Activated T-helper 1 cell treated with anti-CD3 and anti-CD28 coated beads, Interleukin-12 subunit alpha, Interleukin-12 subunit beta, Interleukin-2, Interleukin-4 antibody, amounts not matched to agents 30 ng/mL and 10 ng/mL and 1 ng/mL, durations not matched to agents 14 hours and 24 hours and 36 hours (primary cell): Measurements from ENCODE around the gene CEP104. TPM values are rescaled to one million over a fixed set of nuclear protein-coding genes. Genes with fewer than 3 reads are reported as not detected.

Source experiments
- DNase-seq: peaks from one replicate; pipeline ENCODE4 v3.0.0; 2021; ENCODE audit warnings: low spot score
- H3K27ac Mint-ChIP-seq: one replicate; pipeline ENCODE4 v1.8.0; 2021; ENCODE audit warnings: mild to moderate bottlenecking, mixed read lengths
- H3K27me3 Mint-ChIP-seq: one replicate; pipeline ENCODE4 v1.8.0; 2022; ENCODE audit warnings: mild to moderate bottlenecking, moderate library complexity, mixed read lengths; ENCODE audit not compliant: insufficient read depth
- H3K36me3 Mint-ChIP-seq: one replicate; pipeline ENCODE4 v1.8.0; 2021; ENCODE audit warnings: low read depth, mixed read lengths
- H3K4me1 Mint-ChIP-seq: one replicate; pipeline ENCODE4 v1.8.0; 2021; ENCODE audit warnings: low read depth, mixed read lengths
- H3K4me3 Mint-ChIP-seq: one replicate; pipeline ENCODE4 v1.8.0; 2021; ENCODE audit warnings: mild to moderate bottlenecking, moderate library complexity, mixed read lengths
- H3K9me3 Mint-ChIP-seq: one replicate; pipeline ENCODE4 v1.8.0; 2021; ENCODE audit warnings: mixed read lengths
- intact Hi-C: fragments of 100-400 bp; cut with micrococcal nuclease; formaldehyde crosslinking; loops from one replicate; pipeline ENCODE4 v1.15.1; 2024
- total RNA-seq: library from RNA; stranded (reverse); gene quantifications from 2 replicates; pipeline ENCODE4 v1.2.3, GENCODE V29; 2022

Gene CEP104
- total RNA-seq, 1 donor from 2014 or later = 55.5 TPM

- H3K36me3 Mint-ChIP-seq = peaks cover 31% of the 10 kb centered on the region
- H3K27ac Mint-ChIP-seq = no peak overlapping the region
Observed at GRCh38 chr1:3827813-3828307, 29.2 kb downstream of the CEP104 start.

GRCh38 chr1:3825356-3825755 lies 31.7 kb downstream of the CEP104 start:
- H3K27ac Mint-ChIP-seq = no peak overlapping the region
- no peak for DNase-seq
- intact Hi-C loops = no loop called here
- H3K27me3 Mint-ChIP-seq = no peaks in the 10 kb centered on the region
- H3K36me3 Mint-ChIP-seq = peaks cover 34% of the 10 kb centered on the region
- H3K4me3 Mint-ChIP-seq = no peak overlapping the region
- no peaks in the 10 kb centered on the region for H3K9me3 Mint-ChIP-seq
- H3K4me1 Mint-ChIP-seq = no peaks in the 10 kb centered on the region

More at GRCh38 chr1:3827813-3828307, 29.2 kb downstream of the CEP104 start:
- no peaks in the 10 kb centered on the region for H3K27me3 Mint-ChIP-seq
- H3K9me3 Mint-ChIP-seq = no peaks in the 10 kb centered on the region
- intact Hi-C loops = no loop called here
- H3K4me3 Mint-ChIP-seq = no peak overlapping the region
- no peak for DNase-seq
- H3K4me1 Mint-ChIP-seq = no peaks in the 10 kb centered on the region

- no peak overlapping the region for H3K4me3 Mint-ChIP-seq
- intact Hi-C loops = no loop called here
- H3K9me3 Mint-ChIP-seq = no peaks in the 10 kb centered on the region
- no peaks in the 10 kb centered on the region for H3K27me3 Mint-ChIP-seq
- H3K27ac Mint-ChIP-seq = no peak overlapping the region
- no peak for DNase-seq
- H3K4me1 Mint-ChIP-seq = no peaks in the 10 kb centered on the region
- H3K36me3 Mint-ChIP-seq = peaks cover 34% of the 10 kb centered on the region
Observed at GRCh38 chr1:3824650-3825049, 32.4 kb downstream of the CEP104 start.

- peaks cover 28% of the 10 kb centered on the region for H3K36me3 Mint-ChIP-seq
- H3K4me1 Mint-ChIP-seq = no peaks in the 10 kb centered on the region
- no peak for DNase-seq
- intact Hi-C loops = no loop called here
- H3K4me3 Mint-ChIP-seq = no peak overlapping the region
- H3K9me3 Mint-ChIP-seq = no peaks in the 10 kb centered on the region
- H3K27ac Mint-ChIP-seq = no peak overlapping the region
- no peaks in the 10 kb centered on the region for H3K27me3 Mint-ChIP-seq
Observed at GRCh38 chr1:3822421-3822820, 34.6 kb downstream of the CEP104 start.

GRCh38 chr1:3821908-3822307 lies 35.1 kb downstream of the CEP104 start:
- Mint-ChIP-seq H3K9me3 (no peaks in the 10 kb centered on the region), H3K4me3 (no peak overlapping the region), H3K27me3 (no peaks in the 10 kb centered on the region), H3K36me3 (peaks cover 28% of the 10 kb centered on the region), H3K4me1 (no peaks in the 10 kb centered on the region), H3K27ac (no peak overlapping the region)
- intact Hi-C loops = no loop called here
- DNase-seq = no peak

DNA sequence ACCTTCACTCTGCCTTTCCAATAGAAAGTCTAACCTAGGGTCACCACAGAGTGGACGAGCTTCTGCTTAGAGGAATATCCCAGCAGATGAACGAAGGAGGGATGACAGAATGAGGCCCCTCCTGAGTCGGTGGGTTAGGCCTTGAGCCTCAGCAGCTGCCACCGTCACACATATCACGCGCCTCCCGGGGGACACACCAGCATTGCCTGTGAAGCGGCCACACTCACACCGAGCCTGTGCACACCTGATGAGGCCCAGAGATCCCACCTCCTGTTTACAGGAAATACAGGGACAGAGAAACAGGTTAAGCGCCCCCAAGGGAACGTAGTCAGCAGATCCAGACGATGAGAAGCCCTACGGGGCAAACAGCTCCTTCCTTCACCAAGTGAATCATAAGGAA lies 35.6 kb downstream of the CEP104 start:
- intact Hi-C loops = no loop called here
- Mint-ChIP-seq H3K4me1 (no peaks in the 10 kb centered on the region), H3K36me3 (peaks cover 27% of the 10 kb centered on the region), H3K4me3 (no peak overlapping the region), H3K9me3 (no peaks in the 10 kb centered on the region), H3K27ac (no peak overlapping the region), H3K27me3 (no peaks in the 10 kb centered on the region)
- DNase-seq = no peak

- Mint-ChIP-seq H3K27ac (no peak overlapping the region), H3K9me3 (no peaks in the 10 kb centered on the region), H3K4me3 (no peak overlapping the region), H3K4me1 (no peaks in the 10 kb centered on the region), H3K27me3 (no peaks in the 10 kb centered on the region), H3K36me3 (peaks cover 25% of the 10 kb centered on the region)
- intact Hi-C loops = no loop called here
- no peak for DNase-seq
Observed at GRCh38 chr1:3821004-3821403, 36.0 kb downstream of the CEP104 start.

GRCh38 chr1:3820316-3820715 lies 36.7 kb downstream of the CEP104 start:
- peaks cover 23% of the 10 kb centered on the region for H3K36me3 Mint-ChIP-seq

GRCh38 chr1:3819771-3820200 lies 37.2 kb downstream of the CEP104 start:
- H3K27ac Mint-ChIP-seq = no peak overlapping the region
- no peaks in the 10 kb centered on the region for H3K4me1 Mint-ChIP-seq
- H3K36me3 Mint-ChIP-seq = peaks cover 26% of the 10 kb centered on the region
- DNase-seq = no peak
- H3K4me3 Mint-ChIP-seq = no peak overlapping the region
- H3K27me3 Mint-ChIP-seq = no peaks in the 10 kb centered on the region
- intact Hi-C loops = no loop called here
- no peaks in the 10 kb centered on the region for H3K9me3 Mint-ChIP-seq

More at GRCh38 chr1:3820316-3820715, 36.7 kb downstream of the CEP104 start:
- intact Hi-C loops = no loop called here
- Mint-ChIP-seq H3K4me3 (no peak overlapping the region), H3K27ac (no peak overlapping the region), H3K9me3 (no peaks in the 10 kb centered on the region), H3K27me3 (no peaks in the 10 kb centered on the region), H3K4me1 (no peaks in the 10 kb centered on the region)
- DNase-seq = no peak

DNA sequence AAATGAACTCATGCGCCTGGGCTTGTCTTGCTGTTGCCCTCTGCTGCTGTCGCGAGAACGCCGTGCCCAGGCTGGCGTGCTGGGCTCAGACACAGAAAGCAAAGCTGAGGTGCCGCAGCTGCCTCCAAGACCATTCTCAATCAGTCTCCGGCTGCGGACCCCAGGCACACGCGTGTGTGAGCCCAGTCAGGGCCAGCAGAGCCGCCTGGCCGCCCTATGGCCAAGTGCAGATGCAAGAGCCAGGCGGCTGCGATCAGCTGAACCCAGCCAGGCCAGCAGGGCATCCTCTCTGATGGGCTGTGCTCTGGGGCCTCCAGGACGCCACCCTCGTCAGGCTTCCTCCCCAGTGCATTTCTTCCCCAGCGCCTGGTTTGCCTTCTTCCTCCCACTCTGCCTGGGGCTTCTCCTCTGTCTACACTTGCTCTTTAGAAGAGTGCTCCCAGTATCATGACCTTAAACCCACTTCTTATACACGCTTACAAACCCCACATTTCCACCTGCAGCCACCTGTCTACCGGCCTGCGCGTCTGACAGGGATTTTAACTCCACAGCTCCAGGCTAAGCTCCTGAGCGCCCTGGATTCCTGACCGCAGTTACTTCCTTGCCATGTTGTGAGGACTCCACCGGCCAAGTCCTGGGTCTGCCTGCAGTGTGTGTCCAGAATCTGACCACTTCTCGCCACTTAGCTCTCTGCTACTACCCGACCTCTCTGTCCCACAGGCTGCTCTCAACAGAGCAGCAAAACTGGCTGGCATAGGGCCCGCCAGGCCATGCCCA lies 39.0 kb downstream of the CEP104 start:
- Mint-ChIP-seq H3K27me3 (no peaks in the 10 kb centered on the region), H3K4me3 (no peak overlapping the region), H3K9me3 (no peaks in the 10 kb centered on the region), H3K27ac (no peak overlapping the region), H3K4me1 (no peaks in the 10 kb centered on the region), H3K36me3 (peaks cover 20% of the 10 kb centered on the region)
- intact Hi-C loops = no loop called here
- no peak for DNase-seq

- Mint-ChIP-seq H3K27me3 (no peaks in the 10 kb centered on the region), H3K27ac (no peak overlapping the region), H3K4me1 (no peaks in the 10 kb centered on the region), H3K4me3 (no peak overlapping the region), H3K36me3 (peaks cover 16% of the 10 kb centered on the region), H3K9me3 (no peaks in the 10 kb centered on the region)
- no peak for DNase-seq
- intact Hi-C loops = no loop called here
Observed at GRCh38 chr1:3817138-3817740, 39.8 kb downstream of the CEP104 start.

GRCh38 chr1:3816331-3817137 lies 40.5 kb downstream of the CEP104 start:
- Mint-ChIP-seq H3K27me3 (no peaks in the 10 kb centered on the region), H3K36me3 (peaks cover 12% of the 10 kb centered on the region), H3K4me1 (no peaks in the 10 kb centered on the region), H3K4me3 (no peak overlapping the region), H3K9me3 (no peaks in the 10 kb centered on the region), H3K27ac (no peak overlapping the region)
- no peak for DNase-seq
- intact Hi-C loops = no loop called here
